Chondrocyte (in vitro differentiated cells): ENCODE results near the gene GPR108. TPM values are rescaled to one million over a fixed set of nuclear protein-coding genes. Genes with fewer than 3 reads are reported as not detected.

ENCODE experiments used
- DNase-seq: peaks from one replicate; pipeline ENCODE4 v3.0.0; 2021; ENCODE audit warnings: mixed read lengths, low spot score
- H3K27ac Mint-ChIP-seq: one replicate; pipeline ENCODE4 v1.8.0; 2021; ENCODE audit warnings: mild to moderate bottlenecking, moderate library complexity, mixed read lengths; ENCODE audit not compliant: unreplicated experiment
- H3K27me3 Mint-ChIP-seq: 2 replicates; pipeline ENCODE4 v1.8.0; 2021; ENCODE audit warnings: low read depth, mixed read lengths
- H3K36me3 Mint-ChIP-seq: 2 replicates; pipeline ENCODE4 v1.8.0; 2021; ENCODE audit warnings: low read depth, mixed read lengths
- H3K4me1 Mint-ChIP-seq: 2 replicates; pipeline ENCODE4 v1.8.0; 2021; ENCODE audit warnings: low read depth, mild to moderate bottlenecking, mixed read lengths
- H3K4me3 Mint-ChIP-seq: one replicate; pipeline ENCODE4 v1.8.0; 2021; ENCODE audit warnings: mild to moderate bottlenecking, moderate library complexity, mixed read lengths; ENCODE audit not compliant: unreplicated experiment
- H3K9me3 Mint-ChIP-seq: 2 replicates; pipeline ENCODE4 v1.8.0; 2021; ENCODE audit warnings: low read depth, mixed read lengths
- total RNA-seq: library from RNA; stranded (reverse); gene quantifications from 3 replicates; pipeline ENCODE4 v1.2.1, GENCODE V29; 2021
- TF ChIP-seq, protein P1 (sequence below): fragments of 200-600 bp; sonication (generic); IDR thresholded peaks from 2 replicates; pipeline ENCODE4 v1.5.0; 2021; ENCODE audit warnings: antibody characterized with exemption, mild to moderate bottlenecking, moderate library complexity

The GPR108 gene
- total RNA-seq, 1 donor from 2014 or later, result 39.8 TPM

DNA sequence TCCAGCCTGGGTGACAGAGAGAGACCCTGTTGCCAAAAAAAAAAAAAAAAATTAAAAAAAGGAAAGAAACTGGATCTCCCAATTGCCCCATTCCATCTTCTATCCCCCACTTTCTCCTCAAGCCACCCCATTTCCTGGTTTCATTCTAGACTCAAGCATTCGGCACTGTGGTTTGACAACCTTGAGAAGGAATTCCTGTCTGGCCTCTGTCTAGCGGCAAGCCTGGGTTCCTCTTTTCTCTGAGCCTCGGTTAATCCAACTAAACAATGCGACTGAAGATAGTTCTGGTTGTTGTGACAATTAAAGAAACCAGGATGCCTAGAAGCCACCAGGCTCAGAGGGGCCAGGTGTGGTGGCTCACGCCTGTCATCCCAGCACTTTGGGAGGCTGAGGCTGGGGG, 13.6 kb downstream of the GPR108 start:
- H3K36me3 Mint-ChIP-seq, result no peaks in the 10 kb centered on the region
- H3K27ac Mint-ChIP-seq, result no peak overlapping the region
- DNase-seq, result peak; percentile 7
- peaks cover 10% of the 10 kb centered on the region for H3K4me1 Mint-ChIP-seq
- peaks cover 17% of the 10 kb centered on the region for H3K27me3 Mint-ChIP-seq
- H3K9me3 Mint-ChIP-seq, result no peaks in the 10 kb centered on the region
- no peak overlapping the region for H3K4me3 Mint-ChIP-seq
- TF ChIP-seq, protein P1, sequence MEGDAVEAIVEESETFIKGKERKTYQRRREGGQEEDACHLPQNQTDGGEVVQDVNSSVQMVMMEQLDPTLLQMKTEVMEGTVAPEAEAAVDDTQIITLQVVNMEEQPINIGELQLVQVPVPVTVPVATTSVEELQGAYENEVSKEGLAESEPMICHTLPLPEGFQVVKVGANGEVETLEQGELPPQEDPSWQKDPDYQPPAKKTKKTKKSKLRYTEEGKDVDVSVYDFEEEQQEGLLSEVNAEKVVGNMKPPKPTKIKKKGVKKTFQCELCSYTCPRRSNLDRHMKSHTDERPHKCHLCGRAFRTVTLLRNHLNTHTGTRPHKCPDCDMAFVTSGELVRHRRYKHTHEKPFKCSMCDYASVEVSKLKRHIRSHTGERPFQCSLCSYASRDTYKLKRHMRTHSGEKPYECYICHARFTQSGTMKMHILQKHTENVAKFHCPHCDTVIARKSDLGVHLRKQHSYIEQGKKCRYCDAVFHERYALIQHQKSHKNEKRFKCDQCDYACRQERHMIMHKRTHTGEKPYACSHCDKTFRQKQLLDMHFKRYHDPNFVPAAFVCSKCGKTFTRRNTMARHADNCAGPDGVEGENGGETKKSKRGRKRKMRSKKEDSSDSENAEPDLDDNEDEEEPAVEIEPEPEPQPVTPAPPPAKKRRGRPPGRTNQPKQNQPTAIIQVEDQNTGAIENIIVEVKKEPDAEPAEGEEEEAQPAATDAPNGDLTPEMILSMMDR, result no peak

- no peak for DNase-seq
- H3K4me1 Mint-ChIP-seq, result peaks cover 5% of the 10 kb centered on the region
- H3K4me3 Mint-ChIP-seq, result no peak overlapping the region
- no peaks in the 10 kb centered on the region for H3K9me3 Mint-ChIP-seq
- no peaks in the 10 kb centered on the region for H3K36me3 Mint-ChIP-seq
- TF ChIP-seq, protein P1, result no peak
- peaks cover 17% of the 10 kb centered on the region for H3K27me3 Mint-ChIP-seq
- H3K27ac Mint-ChIP-seq, result no peak overlapping the region
Measured at GRCh38 chr19:6723108-6723618, 14.2 kb downstream of the GPR108 start.

DNA sequence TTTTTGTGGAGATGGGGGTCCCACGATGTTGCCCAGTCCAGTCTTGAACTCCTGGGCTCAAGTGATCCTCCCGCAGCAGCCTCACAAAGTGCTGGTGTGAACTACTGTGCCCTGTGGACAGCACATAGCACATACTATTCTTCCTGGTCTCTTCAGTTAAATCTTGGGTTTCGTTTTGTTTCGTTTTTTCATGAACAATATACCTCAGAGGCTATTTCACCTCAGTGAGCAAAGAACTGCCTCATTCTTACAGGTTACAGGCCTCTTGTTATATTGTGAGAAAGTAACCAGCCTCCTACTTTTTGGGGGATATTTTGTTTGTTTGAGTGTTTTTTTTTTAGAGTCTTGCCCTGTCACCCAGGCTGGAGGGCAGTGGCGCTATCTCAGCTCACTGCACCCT, 15.6 kb downstream of the GPR108 start:
- DNase-seq, result no peak
- TF ChIP-seq, protein P1, result no peak
- Mint-ChIP-seq H3K4me1 (peaks cover 5% of the 10 kb centered on the region), H3K27ac (no peak overlapping the region), H3K4me3 (no peak overlapping the region), H3K36me3 (no peaks in the 10 kb centered on the region), H3K27me3 (peaks cover 18% of the 10 kb centered on the region), H3K9me3 (no peaks in the 10 kb centered on the region)

- Mint-ChIP-seq H3K27me3 (peaks cover 23% of the 10 kb centered on the region), H3K36me3 (no peaks in the 10 kb centered on the region), H3K9me3 (no peaks in the 10 kb centered on the region), H3K4me1 (peaks cover 5% of the 10 kb centered on the region), H3K4me3 (no peak overlapping the region), H3K27ac (no peak overlapping the region)
- TF ChIP-seq, protein P1, result no peak
- no peak for DNase-seq
Measured at GRCh38 chr19:6721138-6721474, 16.3 kb downstream of the GPR108 start.

- Mint-ChIP-seq H3K36me3 (no peaks in the 10 kb centered on the region), H3K27me3 (peaks cover 23% of the 10 kb centered on the region), H3K4me3 (no peak within 1 kb of the TSS), H3K4me1 (peaks cover 5% of the 10 kb centered on the region), H3K27ac (no peak within 1 kb of the TSS), H3K9me3 (no peaks in the 10 kb centered on the region)
- TF ChIP-seq, protein P1, result no peak
- DNase-seq, result no peak
Measured at GRCh38 chr19:6720369-6721137, 16.8 kb downstream of the GPR108 start, which contains the start of gene C3. Gene C3, minus strand, starts transcription at chr19:6720650. Its CDS starts 61 bp downstream, at chr19:6720589.
